Liver (tissue), 9 donors: Measurements from ENCODE around the gene SLC36A3. TPM values are rescaled to one million over a fixed set of nuclear protein-coding genes. Genes with fewer than 3 reads are reported as not detected.

Source experiments
- DNase-seq: peaks from one replicate; pipeline ENCODE4 v3.0.0-alpha.2; 2017; ENCODE audit warnings: low spot score
- H3K27ac ChIP-seq, 2 donors: one replicate each; pipeline ENCODE4 v1.7.0; 2013; ENCODE audit warnings: inconsistent platforms in 2 of 2, low read length in 2 of 2, control low read depth in 1 of 2, low read depth in 1 of 2, mild to moderate bottlenecking in 1 of 2
- H3K27me3 ChIP-seq, 4 donors: one replicate each; pipeline versions ENCODE4 v1.6.1 to v1.7.0; 2013; ENCODE audit warnings: low read length in 3 of 4, inconsistent platforms in 1 of 4, mild to moderate bottlenecking in 1 of 4, moderate library complexity in 1 of 4; ENCODE audit not compliant: control insufficient read depth in 4 of 4, insufficient read depth in 4 of 4
- H3K36me3 ChIP-seq, 4 donors: one replicate each; pipeline versions ENCODE4 v1.6.1 to v1.7.0; 2013; ENCODE audit warnings: low read length in 3 of 4, mild to moderate bottlenecking in 3 of 4, low read depth in 1 of 4, moderate library complexity in 1 of 4; ENCODE audit not compliant: control insufficient read depth in 4 of 4, insufficient read depth in 3 of 4
- H3K4me1 ChIP-seq, 4 donors: one replicate each; pipeline versions ENCODE4 v1.6.1 to v1.7.0; 2013; ENCODE audit warnings: low read length in 3 of 4, mild to moderate bottlenecking in 3 of 4, moderate library complexity in 1 of 4; ENCODE audit not compliant: control insufficient read depth in 4 of 4, insufficient read depth in 4 of 4
- H3K4me3 ChIP-seq, 3 donors: one replicate each; pipeline versions ENCODE4 v1.6.1 to v1.7.0; 2013; ENCODE audit warnings: low read length in 3 of 3, control low read depth in 1 of 3, low read depth in 1 of 3, mild to moderate bottlenecking in 1 of 3
- H3K9ac ChIP-seq, 2 donors: one replicate each; pipeline ENCODE4 v1.7.0; 2013; ENCODE audit warnings: low read length in 2 of 2, mild to moderate bottlenecking in 2 of 2, moderate library complexity in 2 of 2, control low read depth in 1 of 2, low read depth in 1 of 2
- H3K9me3 ChIP-seq, 4 donors: one replicate each; pipeline versions ENCODE4 v1.6.1 to v1.7.0; 2013; ENCODE audit warnings: low read length in 3 of 4; ENCODE audit not compliant: control insufficient read depth in 4 of 4
- ATF3 ChIP-seq: IDR thresholded peaks from 2 replicates; pipeline ENCODE4 v1.6.1; 2016; ENCODE audit warnings: antibody characterized with exemption
- EGR1 ChIP-seq, 2 donors: IDR thresholded peaks; 2 replicates each; pipeline ENCODE4 v1.6.1; 2016 to 2018; ENCODE audit warnings: antibody characterized with exemption in 2 of 2, low read depth in 2 of 2
- FOXA1 ChIP-seq: IDR thresholded peaks from 2 replicates; pipeline ENCODE4 v1.6.1; 2016; ENCODE audit warnings: antibody characterized with exemption
- FOXA2 ChIP-seq: IDR thresholded peaks from 2 replicates; pipeline ENCODE4 v1.6.1; 2016; ENCODE audit warnings: antibody characterized with exemption
- GABPA ChIP-seq, 2 donors: IDR thresholded peaks in 1 of 2; conservative IDR thresholded peaks in 1 of 2; 2 replicates each; pipeline ENCODE4 v1.6.1; 2016; ENCODE audit warnings: antibody characterized with exemption in 2 of 2, mild to moderate bottlenecking in 1 of 2, moderate library complexity in 1 of 2
- HNF4A ChIP-seq, 2 donors: conservative IDR thresholded peaks; 2 replicates each; pipeline ENCODE4 v1.6.1; 2016; ENCODE audit warnings: antibody characterized with exemption in 2 of 2, mild to moderate bottlenecking in 2 of 2
- HNF4G ChIP-seq: IDR thresholded peaks from 2 replicates; pipeline ENCODE4 v1.6.1; 2016; ENCODE audit warnings: antibody characterized with exemption
- JUND ChIP-seq, 2 donors: IDR thresholded peaks; 2 replicates each; pipeline ENCODE4 v1.6.1; 2016; ENCODE audit warnings: antibody characterized with exemption in 2 of 2
- NR2F2 ChIP-seq: IDR thresholded peaks from 2 replicates; pipeline ENCODE4 v1.6.1; 2016; ENCODE audit warnings: antibody characterized with exemption
- RAD21 ChIP-seq, 2 donors: IDR thresholded peaks; 2 replicates each; pipeline ENCODE4 v1.6.1; 2016; ENCODE audit warnings: antibody characterized with exemption in 2 of 2, mild to moderate bottlenecking in 2 of 2
- RXRA ChIP-seq, 2 donors: IDR thresholded peaks; 2 replicates each; pipeline ENCODE4 v1.6.1; 2017 to 2018; ENCODE audit warnings: antibody characterized with exemption in 2 of 2, mild to moderate bottlenecking in 1 of 2
- SP1 ChIP-seq: IDR thresholded peaks from 2 replicates; pipeline ENCODE4 v1.6.1; 2018; ENCODE audit warnings: antibody characterized with exemption, mild to moderate bottlenecking
- TAF1 ChIP-seq: conservative IDR thresholded peaks from 2 replicates; pipeline ENCODE4 v1.6.1; 2016; ENCODE audit warnings: antibody characterized with exemption, mild to moderate bottlenecking
- YY1 ChIP-seq: IDR thresholded peaks from 2 replicates; pipeline ENCODE4 v1.6.1; 2016; ENCODE audit warnings: antibody characterized with exemption, mild to moderate bottlenecking
- WGBS: extraction: QIAGEN DNeasy Blood & Tissue Kit; methylation state at CpG from one replicate; pipeline ENCODE4 v1.1.7; 2013; 5-methylcytosine and 5-hydroxymethylcytosine counted together
- polyA plus RNA-seq, 2 donors: library from polyadenylated mRNA; stranded (reverse) in 1 of 2; unstranded in 1 of 2; fragments of 200-250 nt in 1 of 2; fragments of >200 nt in 1 of 2; fragmentation: Nextera tagmentation in 1 of 2; extraction: Ambion mirVana in 1 of 2; gene quantifications; one replicate each; pipeline versions ENCODE4 v1.2.1 to v1.2.3, GENCODE V29; 2013 to 2015
- total RNA-seq, 2 donors: library from RNA; depleted of rRNA; stranded (reverse); fragments of >200 nt; gene quantifications; one replicate each; pipeline ENCODE4 v1.2.3, GENCODE V29; 2014
- TF ChIP-seq, protein P1 (sequence below): IDR thresholded peaks from 2 replicates; pipeline ENCODE4 v1.6.1; 2016; ENCODE audit warnings: antibody characterized with exemption
- TF ChIP-seq, protein P2 (sequence below): IDR thresholded peaks from 2 replicates; pipeline ENCODE4 v1.6.1; 2016; ENCODE audit warnings: antibody characterized with exemption, mild to moderate bottlenecking
- donor health status: healthy.
- donor health status: healthy.
- donor health status: healthy.
- donor health status: healthy.
- donor health status: healthy.

SLC36A3 gene
- total and polyA plus RNA-seq, 4 donors = not detected

GRCh38 chr5:151286246-151286645, 17.3 kb downstream of the SLC36A3 start:
- TF ChIP-seq SP1 (no peak), GABPA (IDR thresholded peaks at IDR 0.05 in 1 of 2, conservative IDR thresholded peaks at IDR 0.05 in 1 of 2) (no peak), RAD21 (IDR thresholded peaks at IDR 0.05) (no peak), FOXA1 (no peak), FOXA2 (no peak), ATF3 (no peak)
- TF ChIP-seq, protein P1, sequence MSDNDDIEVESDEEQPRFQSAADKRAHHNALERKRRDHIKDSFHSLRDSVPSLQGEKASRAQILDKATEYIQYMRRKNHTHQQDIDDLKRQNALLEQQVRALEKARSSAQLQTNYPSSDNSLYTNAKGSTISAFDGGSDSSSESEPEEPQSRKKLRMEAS = no peak
- WGBS = 87% methylated on average over 1 of the region's 1 CpG
- Histone ChIP-seq H3K27me3 (no peaks in the 10 kb centered on the region), H3K9ac (no peak overlapping the region), H3K4me3 (no peak overlapping the region), H3K27ac (no peak overlapping the region), H3K36me3 (no peaks in the 10 kb centered on the region), H3K4me1 (no peaks in the 10 kb centered on the region), H3K9me3 (no peaks in the 10 kb centered on the region)
- no peak for DNase-seq

DNA sequence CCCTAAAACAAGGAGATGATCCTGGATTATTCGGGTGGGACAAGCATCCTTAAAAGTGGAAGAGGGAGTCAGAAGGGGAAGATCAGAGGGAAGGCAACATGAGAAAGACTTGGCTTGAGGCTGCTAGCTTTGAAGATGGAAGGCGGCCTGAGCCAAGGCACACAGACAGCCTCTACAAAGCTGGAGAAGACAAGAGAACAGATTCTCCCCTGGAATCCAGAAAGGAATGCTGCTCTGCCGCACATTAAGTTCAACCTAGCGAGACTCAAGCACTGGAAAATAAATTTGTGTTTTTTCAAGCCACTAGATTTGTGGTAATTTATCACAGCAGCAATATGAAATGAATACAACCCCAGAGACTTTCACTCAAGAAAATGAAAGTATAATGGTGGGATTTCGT, 17.9 kb downstream of the SLC36A3 start:
- no peak overlapping the region for H3K9ac ChIP-seq
- no peak for DNase-seq
- H3K27ac ChIP-seq = no peak overlapping the region
- H3K4me3 ChIP-seq = no peak overlapping the region
- H3K9me3 ChIP-seq = no peaks in the 10 kb centered on the region
- TF ChIP-seq RXRA (IDR thresholded peaks at IDR 0.05) (no peak), YY1 (no peak), FOXA2 (no peak), HNF4G (no peak), HNF4A (conservative IDR thresholded peaks at IDR 0.05) (no peak), EGR1 (IDR thresholded peaks at IDR 0.05; ENCODE audit: low read depth in 2 of 2) (no peak), SP1 (no peak), FOXA1 (no peak), NR2F2 (no peak), GABPA (IDR thresholded peaks at IDR 0.05 in 1 of 2, conservative IDR thresholded peaks at IDR 0.05 in 1 of 2) (no peak), TAF1 (no peak), ATF3 (no peak), RAD21 (IDR thresholded peaks at IDR 0.05) (no peak), JUND (IDR thresholded peaks at IDR 0.05) (no peak)
- TF ChIP-seq, protein P1 = no peak
- TF ChIP-seq, protein P2, sequence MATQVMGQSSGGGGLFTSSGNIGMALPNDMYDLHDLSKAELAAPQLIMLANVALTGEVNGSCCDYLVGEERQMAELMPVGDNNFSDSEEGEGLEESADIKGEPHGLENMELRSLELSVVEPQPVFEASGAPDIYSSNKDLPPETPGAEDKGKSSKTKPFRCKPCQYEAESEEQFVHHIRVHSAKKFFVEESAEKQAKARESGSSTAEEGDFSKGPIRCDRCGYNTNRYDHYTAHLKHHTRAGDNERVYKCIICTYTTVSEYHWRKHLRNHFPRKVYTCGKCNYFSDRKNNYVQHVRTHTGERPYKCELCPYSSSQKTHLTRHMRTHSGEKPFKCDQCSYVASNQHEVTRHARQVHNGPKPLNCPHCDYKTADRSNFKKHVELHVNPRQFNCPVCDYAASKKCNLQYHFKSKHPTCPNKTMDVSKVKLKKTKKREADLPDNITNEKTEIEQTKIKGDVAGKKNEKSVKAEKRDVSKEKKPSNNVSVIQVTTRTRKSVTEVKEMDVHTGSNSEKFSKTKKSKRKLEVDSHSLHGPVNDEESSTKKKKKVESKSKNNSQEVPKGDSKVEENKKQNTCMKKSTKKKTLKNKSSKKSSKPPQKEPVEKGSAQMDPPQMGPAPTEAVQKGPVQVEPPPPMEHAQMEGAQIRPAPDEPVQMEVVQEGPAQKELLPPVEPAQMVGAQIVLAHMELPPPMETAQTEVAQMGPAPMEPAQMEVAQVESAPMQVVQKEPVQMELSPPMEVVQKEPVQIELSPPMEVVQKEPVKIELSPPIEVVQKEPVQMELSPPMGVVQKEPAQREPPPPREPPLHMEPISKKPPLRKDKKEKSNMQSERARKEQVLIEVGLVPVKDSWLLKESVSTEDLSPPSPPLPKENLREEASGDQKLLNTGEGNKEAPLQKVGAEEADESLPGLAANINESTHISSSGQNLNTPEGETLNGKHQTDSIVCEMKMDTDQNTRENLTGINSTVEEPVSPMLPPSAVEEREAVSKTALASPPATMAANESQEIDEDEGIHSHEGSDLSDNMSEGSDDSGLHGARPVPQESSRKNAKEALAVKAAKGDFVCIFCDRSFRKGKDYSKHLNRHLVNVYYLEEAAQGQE = no peak
- H3K36me3 ChIP-seq = no peaks in the 10 kb centered on the region
- no peaks in the 10 kb centered on the region for H3K4me1 ChIP-seq
- WGBS = 80% methylated on average over 5 of the region's 5 CpGs
- H3K27me3 ChIP-seq = no peaks in the 10 kb centered on the region
